Upper lobe of left lung (tissue), 6 donors: ENCODE results near the gene NLGN1. TPM values are rescaled to one million over a fixed set of nuclear protein-coding genes. Genes with fewer than 3 reads are reported as not detected.

Source experiments
- ATAC-seq, 2 donors: fragments of 200-7000 bp; cut with Tn5 transposase; one replicate each; pipeline ENCODE4 v1.9.1; 2022; ENCODE audit warnings: mild to moderate bottlenecking in 2 of 2, moderate library complexity in 2 of 2; ENCODE audit not compliant: low FRiP score in 2 of 2
- DNase-seq, 2 donors: peaks; one replicate each; pipeline ENCODE4 v3.0.0-alpha.2; 2019 to 2020
- H3K27ac ChIP-seq, 4 donors: fragments of 200-600 bp; sonication (generic); one replicate each; pipeline ENCODE4 v1.5.1; 2016 to 2019
- H3K27me3 ChIP-seq, 4 donors: fragments of 200-600 bp; sonication (generic); one replicate each; pipeline ENCODE4 v1.5.1; 2017 to 2019
- H3K36me3 ChIP-seq, 4 donors: fragments of 200-600 bp; sonication (generic); one replicate each; pipeline ENCODE4 v1.5.1; 2016 to 2019
- H3K4me1 ChIP-seq, 4 donors: fragments of 200-600 bp; sonication (generic); one replicate each; pipeline ENCODE4 v1.5.1; 2018 to 2019
- H3K4me3 ChIP-seq, 4 donors: fragments of 200-600 bp; sonication (generic); one replicate each; pipeline ENCODE4 v1.5.1; 2017 to 2019; ENCODE audit warnings: mild to moderate bottlenecking in 2 of 4, moderate library complexity in 1 of 4
- H3K9me3 ChIP-seq, 4 donors: fragments of 200-600 bp; sonication (generic); one replicate each; pipeline ENCODE4 v1.5.1; 2018 to 2019
- EP300 ChIP-seq, 4 donors: sonication (generic); formaldehyde crosslinking; IDR thresholded peaks; one replicate each; pipeline ENCODE4 v1.5.1; 2017; ENCODE audit warnings: antibody characterized with exemption in 4 of 4, control low read depth in 2 of 4
- POLR2A ChIP-seq, 4 donors: fragments of 450-650 bp; IDR thresholded peaks; one replicate each; pipeline ENCODE4 v1.5.1; 2016 to 2017; ENCODE audit warnings: antibody characterized with exemption in 4 of 4, mild to moderate bottlenecking in 2 of 4
- POLR2AphosphoS5 ChIP-seq, 2 donors: sonication (generic); formaldehyde crosslinking; IDR thresholded peaks; one replicate each; pipeline ENCODE4 v1.5.1; 2017; ENCODE audit warnings: antibody characterized with exemption in 2 of 2
- WGBS, 2 donors: methylation state at CpG; one replicate each; pipeline ENCODE4 v1.1.5; 2017 to 2018; 5-methylcytosine and 5-hydroxymethylcytosine counted together
- total RNA-seq, 6 donors: library from RNA; depleted of rRNA in 4 of 6; stranded (reverse); fragments of >200 nt in 4 of 6; gene quantifications; one replicate each; pipeline versions ENCODE4 v1.1.0 to v1.2.1, GENCODE V29; 2016 to 2021
- TF ChIP-seq, protein P1 (sequence below), 6 experiments: fragments of 450-650 bp in 4 of 6; fragments of 200-600 bp in 2 of 6; sonication (generic) in 2 of 6; IDR thresholded peaks; one replicate each; pipeline ENCODE4 v1.5.1; 2016 to 2019; ENCODE audit warnings: antibody characterized with exemption in 6 of 6
- donor health status: DM: no; HTN: no; CAD: no; lungs with moderate emphysema.
- donor health status: DM: no; HTN: yes; CAD: no; lungs with severe emphysema.

Gene NLGN1
- total RNA-seq, 6 donors from 2014 or later, result under 0.01 to 3.5 (median 1.9) TPM

DNA sequence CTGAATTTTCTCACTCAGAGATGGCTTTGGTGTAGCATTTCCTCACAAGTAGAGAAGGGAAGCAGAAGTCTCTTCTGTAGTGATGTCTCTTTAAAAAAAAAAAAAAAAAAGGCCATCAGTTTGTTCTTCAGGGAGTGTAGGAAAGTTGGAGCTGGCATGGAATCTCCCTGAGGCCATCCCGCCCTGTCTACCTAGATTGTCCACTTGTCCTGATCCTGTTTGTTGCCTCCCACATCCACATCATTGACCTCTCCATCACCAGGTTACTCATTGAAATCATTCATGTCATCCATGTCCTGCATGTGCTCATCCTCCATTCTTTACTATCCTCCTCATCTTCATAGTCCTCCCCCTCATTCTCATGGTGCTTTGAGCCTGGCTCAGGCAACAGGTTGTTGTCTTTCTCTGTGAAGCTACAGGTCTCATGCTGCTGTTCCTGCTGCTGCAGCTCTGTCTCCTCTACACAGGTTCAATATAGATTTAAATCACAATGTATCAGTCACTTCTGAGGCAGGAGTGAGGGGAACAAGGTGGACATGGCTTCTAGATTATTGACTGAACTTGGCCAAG lies 905.3 kb downstream of the NLGN1 start:
- Histone ChIP-seq H3K4me1 (no peaks in the 10 kb centered on the region), H3K27ac (no peak overlapping the region), H3K27me3 (no peaks in the 10 kb centered on the region), H3K4me3 (no peak overlapping the region), H3K9me3 (no peaks in the 10 kb centered on the region), H3K36me3 (no peaks in the 10 kb centered on the region)
- no peak for DNase-seq
- TF ChIP-seq POLR2A (IDR thresholded peaks at IDR 0.05) (no peak), POLR2AphosphoS5 (IDR thresholded peaks at IDR 0.05) (no peak), EP300 (IDR thresholded peaks at IDR 0.05) (no peak)
- TF ChIP-seq, protein P1, sequence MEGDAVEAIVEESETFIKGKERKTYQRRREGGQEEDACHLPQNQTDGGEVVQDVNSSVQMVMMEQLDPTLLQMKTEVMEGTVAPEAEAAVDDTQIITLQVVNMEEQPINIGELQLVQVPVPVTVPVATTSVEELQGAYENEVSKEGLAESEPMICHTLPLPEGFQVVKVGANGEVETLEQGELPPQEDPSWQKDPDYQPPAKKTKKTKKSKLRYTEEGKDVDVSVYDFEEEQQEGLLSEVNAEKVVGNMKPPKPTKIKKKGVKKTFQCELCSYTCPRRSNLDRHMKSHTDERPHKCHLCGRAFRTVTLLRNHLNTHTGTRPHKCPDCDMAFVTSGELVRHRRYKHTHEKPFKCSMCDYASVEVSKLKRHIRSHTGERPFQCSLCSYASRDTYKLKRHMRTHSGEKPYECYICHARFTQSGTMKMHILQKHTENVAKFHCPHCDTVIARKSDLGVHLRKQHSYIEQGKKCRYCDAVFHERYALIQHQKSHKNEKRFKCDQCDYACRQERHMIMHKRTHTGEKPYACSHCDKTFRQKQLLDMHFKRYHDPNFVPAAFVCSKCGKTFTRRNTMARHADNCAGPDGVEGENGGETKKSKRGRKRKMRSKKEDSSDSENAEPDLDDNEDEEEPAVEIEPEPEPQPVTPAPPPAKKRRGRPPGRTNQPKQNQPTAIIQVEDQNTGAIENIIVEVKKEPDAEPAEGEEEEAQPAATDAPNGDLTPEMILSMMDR (IDR thresholded peaks at IDR 0.05), result no peak
- ATAC-seq, result no peak
- 93 to 100% methylated on average over 1 of the region's 1 CpG for WGBS, 2 donors

DNA sequence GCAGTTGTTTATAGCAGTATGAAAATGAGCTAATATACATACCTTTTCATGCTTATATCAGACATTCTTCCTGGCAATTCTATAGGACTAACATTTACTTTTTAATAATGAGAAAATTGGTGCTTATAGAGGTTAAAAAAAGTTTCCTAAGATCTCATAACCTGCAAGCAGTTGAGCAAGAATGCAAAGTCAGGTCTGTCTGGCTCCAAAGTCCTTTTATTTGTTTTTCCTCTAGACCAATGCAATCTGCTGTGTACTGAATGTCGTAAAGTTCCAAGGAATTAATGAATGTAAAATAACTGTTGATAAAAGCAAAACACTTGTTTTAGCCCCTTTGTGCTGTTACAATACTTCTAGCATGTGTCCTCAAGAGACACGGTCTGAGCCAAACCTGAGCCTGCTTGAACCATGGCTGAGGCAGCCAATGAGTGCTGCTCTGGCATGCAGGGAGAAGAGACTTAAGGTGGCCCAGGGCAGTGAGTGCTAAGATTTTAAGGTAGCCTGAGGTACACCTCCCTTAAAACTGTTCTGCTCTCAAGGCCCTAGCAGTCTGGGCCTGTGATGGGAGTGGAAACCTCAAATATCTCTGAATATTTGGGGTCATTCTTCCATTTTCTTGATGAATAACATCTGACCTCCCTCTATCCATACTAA lies 906.5 kb downstream of the NLGN1 start:
- Histone ChIP-seq H3K4me1 (no peaks in the 10 kb centered on the region), H3K27ac (no peak overlapping the region), H3K27me3 (no peaks in the 10 kb centered on the region), H3K9me3 (no peaks in the 10 kb centered on the region), H3K36me3 (no peaks in the 10 kb centered on the region), H3K4me3 (no peak overlapping the region)
- 24 to 41% methylated on average over 2 of the region's 2 CpGs for WGBS, 2 donors
- no peak for TF ChIP-seq EP300 (IDR thresholded peaks at IDR 0.05)
- TF ChIP-seq, protein P1 (IDR thresholded peaks at IDR 0.05), result no peak
- TF ChIP-seq POLR2A (IDR thresholded peaks at IDR 0.05), result no peak
- no peak for TF ChIP-seq POLR2AphosphoS5 (IDR thresholded peaks at IDR 0.05)
- ATAC-seq (no peak), DNase-seq (no peak)

DNA sequence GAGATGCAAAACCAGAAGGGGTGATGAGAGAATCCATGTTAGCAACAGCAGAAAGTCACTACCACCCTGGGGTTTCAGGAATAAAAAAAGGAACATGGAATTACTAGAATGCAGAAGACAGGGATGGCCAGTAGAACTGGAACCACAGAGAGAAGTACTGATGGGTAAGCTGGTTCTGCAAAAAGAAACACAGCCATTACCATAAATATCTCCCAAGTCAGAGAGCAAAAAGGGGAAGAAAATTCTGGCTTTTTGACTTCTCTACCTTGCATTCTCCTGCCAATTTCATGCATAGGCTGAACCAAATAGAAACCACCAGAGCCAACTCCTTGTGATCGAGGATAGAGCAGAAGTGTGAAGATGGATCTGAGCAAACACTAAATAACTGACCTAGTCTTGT lies 911.2 kb downstream of the NLGN1 start:
- DNase-seq (no peak), ATAC-seq (no peak)
- no peak for TF ChIP-seq POLR2A (IDR thresholded peaks at IDR 0.05)
- TF ChIP-seq POLR2AphosphoS5 (IDR thresholded peaks at IDR 0.05), result no peak
- TF ChIP-seq EP300 (IDR thresholded peaks at IDR 0.05), result no peak
- TF ChIP-seq, protein P1 (IDR thresholded peaks at IDR 0.05), result no peak
- no peaks in the 10 kb centered on the region for H3K27me3 ChIP-seq
- H3K4me1 ChIP-seq, result no peaks in the 10 kb centered on the region
- no peaks in the 10 kb centered on the region for H3K9me3 ChIP-seq
- H3K36me3 ChIP-seq, result no peaks in the 10 kb centered on the region
- no peak overlapping the region for H3K4me3 ChIP-seq
- H3K27ac ChIP-seq, result no peak overlapping the region
- WGBS, 2 donors, result 74 to 83% methylated on average over 1 of the region's 1 CpG

DNA sequence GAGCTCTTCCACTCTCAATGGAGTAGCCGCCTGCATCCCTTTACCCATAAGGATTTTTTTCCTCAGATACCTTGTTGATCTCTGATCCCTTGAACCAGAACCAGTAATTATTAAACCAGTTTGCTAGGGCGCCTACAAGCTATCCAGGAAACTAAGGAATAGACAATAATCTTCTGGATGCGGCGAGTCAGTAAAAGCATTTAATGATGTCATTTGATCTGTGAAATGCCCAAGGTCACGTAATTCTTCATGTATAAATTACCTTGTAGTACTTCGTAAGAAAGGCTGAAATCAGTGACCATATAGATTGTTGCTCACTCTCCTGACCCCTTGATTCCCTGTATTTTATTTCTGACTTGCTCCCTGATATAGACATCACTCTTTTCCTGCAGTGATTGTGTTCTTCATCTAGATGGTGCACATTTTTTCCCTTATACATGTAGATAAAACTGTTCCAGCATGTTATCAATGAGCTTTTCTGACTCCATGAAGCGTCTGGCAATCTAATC lies 913.0 kb downstream of the NLGN1 start:
- no peak for TF ChIP-seq POLR2AphosphoS5 (IDR thresholded peaks at IDR 0.05)
- TF ChIP-seq, protein P1 (IDR thresholded peaks at IDR 0.05), result no peak
- no peak for TF ChIP-seq EP300 (IDR thresholded peaks at IDR 0.05)
- TF ChIP-seq POLR2A (IDR thresholded peaks at IDR 0.05), result no peak
- Histone ChIP-seq H3K27me3 (no peaks in the 10 kb centered on the region), H3K27ac (no peak overlapping the region), H3K4me1 (no peaks in the 10 kb centered on the region), H3K9me3 (no peaks in the 10 kb centered on the region), H3K36me3 (no peaks in the 10 kb centered on the region), H3K4me3 (no peak overlapping the region)
- DNase-seq, result no peak
- no peak for ATAC-seq
- WGBS, 2 donors, result 78 to 79% methylated on average over 7 of the region's 7 CpGs
